ENCODE measurements around the gene NEK6. TPM values are rescaled to one million over a fixed set of nuclear protein-coding genes. Genes with fewer than 3 reads are reported as not detected.

Gene NEK6
- total and polyA plus RNA-seq, 8 donors: 38.4 to 132 (median 45.0) TPM

DNA sequence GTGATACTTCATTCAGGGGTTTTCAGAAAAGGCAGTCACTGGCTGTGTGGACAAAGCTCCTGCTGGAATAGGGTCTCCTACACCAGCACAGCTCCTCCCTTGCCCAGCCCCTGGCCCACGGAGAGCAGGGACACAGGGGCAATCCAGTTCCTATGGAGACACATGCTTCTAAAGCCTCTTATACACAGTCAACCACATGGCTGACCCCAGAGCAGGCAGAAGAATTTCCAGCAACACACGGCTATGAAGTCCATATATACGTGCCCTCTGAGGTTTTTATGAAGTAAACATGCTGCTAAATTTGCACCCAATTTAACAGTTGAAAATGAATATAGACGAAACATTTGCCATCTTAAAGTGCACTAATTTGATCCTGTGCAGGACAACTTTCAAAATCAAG lies 138.1 kb downstream of the NEK6 start:
- Histone ChIP-seq H3K27me3 (no peaks in the 10 kb centered on the region), H3K27ac (no peak overlapping the region), H3K9me3 (no peaks in the 10 kb centered on the region), H3K4me1 (peaks cover 21 to 67% of the 10 kb centered on the region in 2 donors), H3K4me3 (no peak overlapping the region), H3K36me3 (peaks cover 0 to 42% of the 10 kb centered on the region in 2 donors)
- intact Hi-C loops (cut with DNase I): no loop called here
- no peak for TF ChIP-seq CTCF (IDR thresholded peaks at IDR 0.05)
- no peak for DNase-seq
- ATAC-seq: no peak

DNA sequence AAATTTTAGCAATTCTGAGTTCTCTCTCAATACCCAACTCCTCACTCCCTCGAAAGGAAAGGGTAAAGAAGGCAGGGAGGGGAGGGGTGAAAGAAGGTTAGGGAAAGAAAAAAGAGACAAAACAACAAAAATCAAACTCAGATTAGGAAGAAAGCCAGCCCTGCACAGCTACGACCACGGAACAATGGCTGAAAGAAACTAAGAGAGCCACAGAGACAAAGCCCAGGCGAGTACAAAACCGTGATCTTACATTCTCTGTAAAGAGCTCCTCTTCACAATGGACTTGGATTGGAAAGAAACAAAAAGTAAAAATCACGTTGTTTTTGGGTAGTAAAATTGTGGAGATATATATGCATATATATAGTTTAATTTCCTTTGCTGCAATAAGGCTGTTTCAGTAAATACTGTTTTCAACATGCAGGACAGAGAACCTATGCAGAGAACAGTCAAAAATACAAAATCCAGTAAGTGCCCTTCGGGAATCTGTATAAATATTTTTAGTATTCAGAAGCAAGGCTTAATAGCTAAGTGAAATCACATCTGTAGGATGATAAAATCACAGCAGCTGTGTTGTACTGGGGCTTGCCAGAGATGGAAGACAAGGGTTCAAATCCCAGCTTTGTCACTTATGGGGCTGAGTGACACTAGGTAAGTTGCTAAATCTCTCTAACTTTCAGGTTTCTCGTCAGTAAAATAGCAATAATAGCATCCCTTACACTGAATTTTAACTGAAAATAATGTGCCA lies 140.6 kb downstream of the NEK6 start:
- ATAC-seq (no peak), DNase-seq (no peak)
- Histone ChIP-seq H3K4me3 (no peak overlapping the region), H3K9me3 (no peaks in the 10 kb centered on the region), H3K27me3 (no peaks in the 10 kb centered on the region), H3K4me1 (peaks cover 10 to 42% of the 10 kb centered on the region in 2 donors), H3K36me3 (peaks cover 0 to 62% of the 10 kb centered on the region in 2 donors), H3K27ac (no peak overlapping the region)
- no peak for TF ChIP-seq CTCF (IDR thresholded peaks at IDR 0.05)
- intact Hi-C loops (cut with DNase I): no loop called here

DNA sequence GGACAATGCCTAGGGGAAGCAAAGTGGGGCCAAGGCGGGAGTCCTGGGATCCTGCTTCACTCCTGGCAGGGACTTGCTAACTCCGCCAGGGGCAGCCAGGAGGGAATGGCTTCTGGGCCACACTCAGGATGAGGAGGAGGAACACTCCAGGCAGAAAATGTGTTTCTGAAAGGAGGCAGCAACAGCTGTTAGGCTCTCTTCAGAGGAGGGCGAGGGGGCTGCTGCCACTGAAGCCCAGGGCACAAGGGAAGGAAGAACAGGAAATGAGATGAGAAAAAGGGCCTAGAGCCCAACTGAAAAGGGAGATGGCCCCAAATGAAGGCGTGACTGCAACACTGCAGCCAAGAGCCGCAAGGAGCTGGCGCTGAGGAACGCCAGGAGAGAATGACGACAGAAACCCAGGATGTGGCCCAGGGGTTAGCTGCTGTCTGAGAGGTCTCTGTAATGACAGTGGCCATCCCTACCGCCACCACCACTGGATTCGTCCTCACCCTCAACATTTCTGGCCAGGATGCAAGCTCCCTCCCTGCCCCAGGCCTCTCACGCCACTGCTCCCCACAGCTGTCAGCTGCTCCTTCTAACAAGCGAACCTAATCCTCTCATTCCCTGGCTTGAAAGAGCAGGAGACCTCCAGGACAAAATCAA lies 141.7 kb downstream of the NEK6 start:
- intact Hi-C loops (cut with DNase I): no loop called here
- Histone ChIP-seq H3K4me3 (no peak overlapping the region), H3K9me3 (no peaks in the 10 kb centered on the region), H3K27me3 (no peaks in the 10 kb centered on the region), H3K27ac (no peak overlapping the region), H3K4me1 (peaks cover 8 to 31% of the 10 kb centered on the region in 2 donors), H3K36me3 (peaks cover 0 to 66% of the 10 kb centered on the region in 2 donors)
- TF ChIP-seq CTCF (IDR thresholded peaks at IDR 0.05): no peak
- DNase-seq (peak in 2 of 4 donors; percentile 46 to 70), ATAC-seq (peak; percentile 42)

DNA sequence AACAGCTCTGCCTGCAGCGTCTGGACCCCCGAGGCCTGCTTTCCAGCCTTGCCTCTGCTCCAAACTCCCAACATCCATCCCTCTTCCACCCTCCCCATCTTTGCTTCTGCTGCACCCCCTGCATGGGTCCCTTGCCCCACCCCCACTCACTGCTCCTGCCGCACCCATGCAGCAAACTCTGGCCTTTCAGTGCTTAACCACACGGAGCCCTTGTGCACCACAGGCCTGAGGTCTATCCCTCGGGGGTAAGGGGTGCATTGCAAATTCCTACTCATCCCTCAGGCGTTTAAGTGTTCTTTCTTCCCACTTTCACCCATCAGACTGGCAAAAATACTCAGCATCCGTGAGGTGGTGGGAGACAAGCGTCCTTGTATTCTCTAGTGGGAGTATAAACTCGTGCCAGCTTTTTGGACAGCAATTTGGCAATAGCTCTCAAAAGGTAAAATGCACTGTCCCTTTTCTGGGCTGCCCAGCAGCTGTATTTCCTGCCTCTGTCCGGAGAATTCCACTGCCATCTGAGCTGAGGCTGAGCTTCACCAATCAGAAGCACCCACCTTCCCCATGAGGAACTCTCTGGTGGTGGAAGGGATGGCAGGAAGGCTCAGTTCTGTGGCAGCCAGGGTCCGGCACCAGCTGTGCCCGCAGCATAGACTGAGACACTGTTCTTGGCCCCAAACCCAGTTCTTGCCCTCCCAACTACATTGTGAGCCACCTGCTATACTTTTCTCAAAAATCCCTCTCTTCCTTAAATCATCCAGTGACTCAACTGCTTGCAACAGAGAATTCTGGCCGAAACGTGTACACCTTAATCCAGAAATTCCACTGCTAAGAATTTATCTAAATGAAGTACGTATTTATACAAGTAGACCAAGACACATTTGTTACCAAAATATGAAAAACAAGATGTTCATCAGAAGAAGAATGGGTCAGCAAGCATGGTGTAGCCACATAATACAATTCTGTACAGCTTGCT lies 142.5 kb downstream of the NEK6 start:
- no peak for ATAC-seq
- Histone ChIP-seq H3K27me3 (no peaks in the 10 kb centered on the region), H3K4me1 (peaks cover 8 to 24% of the 10 kb centered on the region in 2 donors), H3K9me3 (no peaks in the 10 kb centered on the region), H3K36me3 (peaks cover 0 to 69% of the 10 kb centered on the region in 2 donors), H3K27ac (no peak overlapping the region), H3K4me3 (no peak overlapping the region)
- DNase-seq: no peak
- no peak for TF ChIP-seq CTCF (IDR thresholded peaks at IDR 0.05)
- intact Hi-C loops (cut with DNase I): no loop called here

Other genes with a start within 250 kb of the NEK6 start
- not detected for gene LHX2, start 246.2 kb upstream of the NEK6 start, total RNA-seq
- under 1 TPM in 4 of 6 donors, not detected in 2; 0.12 to 0.26 (median 0.21) TPM for gene LHX2, start 246.2 kb upstream of the NEK6 start, polyA plus RNA-seq (ENCODE audit: insufficient read length in 6 of 6)
- gene PSMB7, start 157.5 kb downstream of the NEK6 start, total RNA-seq: 100 to 1,000 TPM in 1 of 2 donors, 10 to 100 TPM in 1; 86.3 to 128 TPM
- 100 to 1,000 TPM; 185 to 220 (median 204) TPM for gene PSMB7, start 157.5 kb downstream of the NEK6 start, polyA plus RNA-seq (ENCODE audit: insufficient read length in 6 of 6)
- not detected for gene ADGRD2, start 192.5 kb downstream of the NEK6 start, total RNA-seq
- gene ADGRD2, start 192.5 kb downstream of the NEK6 start, polyA plus RNA-seq (ENCODE audit: insufficient read length in 6 of 6): under 1 TPM in 5 of 6 donors, not detected in 1; 0.10 to 0.22 (median 0.16) TPM
- under 1 TPM in 1 of 2 donors, not detected in 1; 0.26 TPM for gene NR5A1, start 249.4 kb downstream of the NEK6 start, total RNA-seq
- gene NR5A1, start 249.4 kb downstream of the NEK6 start, polyA plus RNA-seq (ENCODE audit: insufficient read length in 6 of 6): under 1 TPM in 2 of 6 donors, not detected in 4; 0.06 to 0.14 TPM

Measured in left lung (tissue), 10 donors.